SK-N-SH treated with all-trans-retinoic acid at 6 μM for 48 hours (cell line): ENCODE measurements around the gene CHEK1.

Source experiments
- ATAC-seq: fragments of 200-7000 bp; cut with Tn5 transposase; 3 replicates; pipeline ENCODE4 v1.9.1; 2020; ENCODE audit warnings: mild to moderate bottlenecking, moderate library complexity
- ARNTL ChIP-seq: fragments of 450-650 bp; formaldehyde crosslinking; IDR thresholded peaks from 2 replicates; pipeline ENCODE4 v1.5.0; 2020; ENCODE audit warnings: low read depth, mild to moderate bottlenecking, moderate library complexity, borderline replicate concordance
- BACH2 ChIP-seq: fragments of 250-450 bp; sonication (Bioruptor Pico); IDR thresholded peaks from 2 replicates; pipeline ENCODE4 v1.9.0; 2021; ENCODE audit warnings: mild to moderate bottlenecking, borderline replicate concordance
- CREB5 ChIP-seq: fragments of 250-450 bp; sonication (Bioruptor Pico); IDR thresholded peaks from 2 replicates; pipeline ENCODE4 v1.5.1; 2020; ENCODE audit warnings: low read depth, mild to moderate bottlenecking, moderate library complexity
- CSDC2 ChIP-seq: fragments of 250-450 bp; sonication (Bioruptor Pico); IDR thresholded peaks from 2 replicates; pipeline ENCODE4 v1.5.0; 2020; ENCODE audit warnings: mild to moderate bottlenecking, moderate library complexity
- CSRNP3 ChIP-seq: fragments of 250-450 bp; sonication (Bioruptor Pico); IDR thresholded peaks from 2 replicates; pipeline ENCODE4 v1.5.1; 2021; ENCODE audit warnings: mild to moderate bottlenecking, moderate library complexity
- ESRRG ChIP-seq: fragments of 250-450 bp; sonication (Bioruptor Pico); IDR thresholded peaks from 2 replicates; pipeline ENCODE4 v1.6.1; 2021; ENCODE audit warnings: mild to moderate bottlenecking
- GLIS3 ChIP-seq: fragments of 250-450 bp; sonication (Bioruptor Pico); IDR thresholded peaks from 2 replicates; pipeline ENCODE4 v1.5.0; 2020; ENCODE audit warnings: mild to moderate bottlenecking, moderate library complexity
- ISL1 ChIP-seq: fragments of 250-450 bp; sonication (Bioruptor Pico); IDR thresholded peaks from 2 replicates; pipeline ENCODE4 v2.1.2; 2022; ENCODE audit warnings: mild to moderate bottlenecking, moderate library complexity
- OSR1 ChIP-seq: fragments of 250-450 bp; sonication (Bioruptor Pico); IDR thresholded peaks from 2 replicates; pipeline ENCODE4 v1.8.0; 2022; ENCODE audit warnings: moderate library complexity, mild to moderate bottlenecking, inconsistent platforms
- PATZ1 ChIP-seq: fragments of 250-450 bp; sonication (Bioruptor Pico); IDR thresholded peaks from 2 replicates; pipeline ENCODE4 v1.8.0; 2020; ENCODE audit warnings: mild to moderate bottlenecking, moderate library complexity, borderline replicate concordance
- POU6F1 ChIP-seq: fragments of 250-450 bp; sonication (Bioruptor Pico); IDR thresholded peaks from 2 replicates; pipeline ENCODE4 v1.8.0; 2021; ENCODE audit warnings: low read depth, mild to moderate bottlenecking, moderate library complexity, borderline replicate concordance
- PPARA ChIP-seq: fragments of 250-450 bp; sonication (Bioruptor Pico); IDR thresholded peaks from 2 replicates; pipeline ENCODE4 v1.5.0; 2020; ENCODE audit warnings: mild to moderate bottlenecking, borderline replicate concordance
- RARB ChIP-seq: fragments of 250-450 bp; sonication (Bioruptor Pico); IDR thresholded peaks from 2 replicates; pipeline ENCODE4 v1.8.0; 2021; ENCODE audit warnings: mild to moderate bottlenecking, moderate library complexity
- SNAI2 ChIP-seq: fragments of 250-450 bp; sonication (Bioruptor Pico); IDR thresholded peaks from 2 replicates; pipeline ENCODE4 v1.5.0; 2020; ENCODE audit warnings: mild to moderate bottlenecking, moderate library complexity
- TOX ChIP-seq: fragments of 250-450 bp; sonication (Bioruptor Pico); IDR thresholded peaks from 2 replicates; pipeline ENCODE4 v1.8.0; 2021; ENCODE audit warnings: mild to moderate bottlenecking, moderate library complexity, borderline replicate concordance
- TSHZ2 ChIP-seq: fragments of 250-450 bp; sonication (Bioruptor Pico); IDR thresholded peaks from 2 replicates; pipeline ENCODE4 v1.5.0; 2020; ENCODE audit warnings: mild to moderate bottlenecking, moderate library complexity
- ZC3H10 ChIP-seq: fragments of 250-450 bp; sonication (Bioruptor Pico); IDR thresholded peaks from 2 replicates; pipeline ENCODE4 v1.5.1; 2021; ENCODE audit warnings: mild to moderate bottlenecking, moderate library complexity
- ZFP3 ChIP-seq: fragments of 250-450 bp; sonication (Bioruptor Pico); IDR thresholded peaks from 2 replicates; pipeline ENCODE4 v1.5.0; 2020; ENCODE audit warnings: mild to moderate bottlenecking, moderate library complexity
- ZFP30 ChIP-seq: fragments of 450-650 bp; formaldehyde crosslinking; IDR thresholded peaks from 2 replicates; pipeline ENCODE4 v1.5.0; 2022; ENCODE audit warnings: mild to moderate bottlenecking, moderate library complexity
- ZNF565 ChIP-seq: fragments of 450-650 bp; formaldehyde crosslinking; conservative IDR thresholded peaks from 2 replicates; pipeline ENCODE4 v1.5.0; 2020; ENCODE audit warnings: low read depth, mild to moderate bottlenecking, moderate library complexity
- ZNF8 ChIP-seq: fragments of 450-650 bp; formaldehyde crosslinking; IDR thresholded peaks from 2 replicates; pipeline ENCODE4 v1.5.0; 2020; ENCODE audit warnings: mild to moderate bottlenecking, moderate library complexity

The CHEK1 gene

GRCh38 chr11:125625630-125626287, 796 bp downstream of the CHEK1 start (continued):
- no peak for TF ChIP-seq PATZ1 (CRISPR knock-in tag)
- TF ChIP-seq ZFP3 (CRISPR knock-in tag), result peak; percentile 68; the same call in 1 of the 2 replicates
- no peak for TF ChIP-seq ZNF8 (CRISPR knock-in tag)
- TF ChIP-seq OSR1 (CRISPR knock-in tag), result no peak
- TF ChIP-seq TOX (CRISPR knock-in tag), result no peak
- peak; percentile 29; the same call in 1 of the 2 replicates for TF ChIP-seq SNAI2 (CRISPR knock-in tag)

- peak; percentile 65 for ATAC-seq
- no peak for TF ChIP-seq ZNF565 (CRISPR knock-in tag)
- TF ChIP-seq OSR1 (CRISPR knock-in tag), result no peak
- TF ChIP-seq SNAI2 (CRISPR knock-in tag), result no peak
- peak; percentile 65; the same call in 1 of the 2 replicates for TF ChIP-seq PATZ1 (CRISPR knock-in tag)
- no peak for TF ChIP-seq ESRRG (CRISPR knock-in tag)
Observed at GRCh38 chr11:125626288-125626950, 1.5 kb downstream of the CHEK1 start.

GRCh38 chr11:125627236-125627910, 2.4 kb downstream of the CHEK1 start:
- TF ChIP-seq BACH2 (no peak), RARB (CRISPR knock-in tag) (no peak), GLIS3 (CRISPR knock-in tag) (no peak), POU6F1 (no peak), CREB5 (CRISPR knock-in tag) (no peak), TSHZ2 (CRISPR knock-in tag) (no peak), PPARA (CRISPR knock-in tag) (no peak), SNAI2 (CRISPR knock-in tag) (no peak), ESRRG (CRISPR knock-in tag) (no peak), CSRNP3 (CRISPR knock-in tag) (no peak), CSDC2 (CRISPR knock-in tag) (no peak), ARNTL (no peak), OSR1 (CRISPR knock-in tag) (no peak), ZNF565 (CRISPR knock-in tag) (no peak), ZNF8 (CRISPR knock-in tag) (no peak), ZFP3 (CRISPR knock-in tag) (no peak), ZFP30 (no peak), TOX (CRISPR knock-in tag) (no peak), ZC3H10 (CRISPR knock-in tag) (no peak), ISL1 (no peak)
- TF ChIP-seq, all 23 proteins: peak for 0

More at GRCh38 chr11:125627236-125627910, 2.4 kb downstream of the CHEK1 start:
- no peak for ATAC-seq
